Measurements from ENCODE around the gene CD99.

- no peak for TF ChIP-seq AFF4 (CRISPR knock-in tag; IDR thresholded peaks at IDR 0.05; ENCODE audit: borderline replicate concordance)
- no peak for TF ChIP-seq SP1 (CRISPR knock-in tag; conservative IDR thresholded peaks at IDR 0.05)
- no peak for TF ChIP-seq USF2 (CRISPR knock-in tag; IDR thresholded peaks at IDR 0.05)
- no peak for TF ChIP-seq NFYB (CRISPR knock-in tag; conservative IDR thresholded peaks at IDR 0.05; ENCODE audit: low read depth)
- TF ChIP-seq ATF1 (CRISPR knock-in tag; IDR thresholded peaks at IDR 0.05) = no peak
- TF ChIP-seq TCF7 (CRISPR knock-in tag; IDR thresholded peaks at IDR 0.05; ENCODE audit: low read depth) = no peak
- TF ChIP-seq, protein P1, sequence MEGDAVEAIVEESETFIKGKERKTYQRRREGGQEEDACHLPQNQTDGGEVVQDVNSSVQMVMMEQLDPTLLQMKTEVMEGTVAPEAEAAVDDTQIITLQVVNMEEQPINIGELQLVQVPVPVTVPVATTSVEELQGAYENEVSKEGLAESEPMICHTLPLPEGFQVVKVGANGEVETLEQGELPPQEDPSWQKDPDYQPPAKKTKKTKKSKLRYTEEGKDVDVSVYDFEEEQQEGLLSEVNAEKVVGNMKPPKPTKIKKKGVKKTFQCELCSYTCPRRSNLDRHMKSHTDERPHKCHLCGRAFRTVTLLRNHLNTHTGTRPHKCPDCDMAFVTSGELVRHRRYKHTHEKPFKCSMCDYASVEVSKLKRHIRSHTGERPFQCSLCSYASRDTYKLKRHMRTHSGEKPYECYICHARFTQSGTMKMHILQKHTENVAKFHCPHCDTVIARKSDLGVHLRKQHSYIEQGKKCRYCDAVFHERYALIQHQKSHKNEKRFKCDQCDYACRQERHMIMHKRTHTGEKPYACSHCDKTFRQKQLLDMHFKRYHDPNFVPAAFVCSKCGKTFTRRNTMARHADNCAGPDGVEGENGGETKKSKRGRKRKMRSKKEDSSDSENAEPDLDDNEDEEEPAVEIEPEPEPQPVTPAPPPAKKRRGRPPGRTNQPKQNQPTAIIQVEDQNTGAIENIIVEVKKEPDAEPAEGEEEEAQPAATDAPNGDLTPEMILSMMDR (IDR thresholded peaks at IDR 0.05) = no peak
- no peak for TF ChIP-seq ZNF121 (CRISPR knock-in tag; IDR thresholded peaks at IDR 0.05)
- TF ChIP-seq ELF4 (CRISPR knock-in tag; IDR thresholded peaks at IDR 0.05; ENCODE audit: low read depth) = no peak
- TF ChIP-seq IRF1 (CRISPR knock-in tag; IDR thresholded peaks at IDR 0.05) = no peak
- TF ChIP-seq ZNF423 (CRISPR knock-in tag; IDR thresholded peaks at IDR 0.05) = no peak
- no peak for TF ChIP-seq FOXK1 (CRISPR knock-in tag; IDR thresholded peaks at IDR 0.05)
- TF ChIP-seq, protein P2, sequence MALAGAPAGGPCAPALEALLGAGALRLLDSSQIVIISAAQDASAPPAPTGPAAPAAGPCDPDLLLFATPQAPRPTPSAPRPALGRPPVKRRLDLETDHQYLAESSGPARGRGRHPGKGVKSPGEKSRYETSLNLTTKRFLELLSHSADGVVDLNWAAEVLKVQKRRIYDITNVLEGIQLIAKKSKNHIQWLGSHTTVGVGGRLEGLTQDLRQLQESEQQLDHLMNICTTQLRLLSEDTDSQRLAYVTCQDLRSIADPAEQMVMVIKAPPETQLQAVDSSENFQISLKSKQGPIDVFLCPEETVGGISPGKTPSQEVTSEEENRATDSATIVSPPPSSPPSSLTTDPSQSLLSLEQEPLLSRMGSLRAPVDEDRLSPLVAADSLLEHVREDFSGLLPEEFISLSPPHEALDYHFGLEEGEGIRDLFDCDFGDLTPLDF (CRISPR knock-in tag; IDR thresholded peaks at IDR 0.05) = no peak
- no peak for TF ChIP-seq NR3C1 (CRISPR knock-in tag; conservative IDR thresholded peaks at IDR 0.05; ENCODE audit: low read depth)
Measured at GRCh38 chrX:2679534-2680485, 11.3 kb upstream of the CD99 start.

Measured in WTC11 (cell line).